ENCODE results near the gene DGKH. TPM values are rescaled to one million over a fixed set of nuclear protein-coding genes. Genes with fewer than 3 reads are reported as not detected.

DGKH gene
- total and polyA plus RNA-seq, 5 donors from 2014 or later, result 1.2 to 22.4 (median 2.5) TPM

GRCh38 chr13:42036711-42037110 is 11.7 kb upstream of the DGKH start:
- Mint-ChIP-seq H3K9me3 (peaks cover 0 to 9% (median 3%) of the 10 kb centered on the region in 7 donors), H3K4me1 (peaks cover 0 to 17% (median 9%) of the 10 kb centered on the region in 4 donors), H3K36me3 (peaks cover 3% of the 10 kb centered on the region), H3K27ac (peak overlapping the region in 1 of 3 donors; percentile 64), H3K27me3 (peaks cover 11% of the 10 kb centered on the region), H3K4me3 (peak overlapping the region in 2 of 4 donors; percentile 43 to 90)
- DNase-seq, result no peak
- no peak for ATAC-seq (ENCODE audit: low read depth in 2 of 2)
- Histone ChIP-seq H3K27ac (ENCODE audit: insufficient read depth, low read length, poor library complexity, severe bottlenecking) (no peak overlapping the region), H3K27me3 (ENCODE audit: control insufficient read depth, insufficient read depth, low read length) (no peaks in the 10 kb centered on the region), H3K36me3 (ENCODE audit: control insufficient read depth, insufficient read depth, low read length) (no peaks in the 10 kb centered on the region), H3K9me3 (ENCODE audit: control insufficient read depth in 2 of 2, low read length in 2 of 2) (peaks cover 0 to 4% of the 10 kb centered on the region in 2 experiments), H3K4me1 (ENCODE audit: control insufficient read depth, insufficient read depth, low read length, poor library complexity, severe bottlenecking) (peaks cover 18% of the 10 kb centered on the region), H3K4me3 (ENCODE audit: low read depth, low read length) (no peak overlapping the region)

- H3K4me3 ChIP-seq (ENCODE audit: low read depth, low read length), result peak overlapping the region; percentile 89
- H3K27ac ChIP-seq (ENCODE audit: insufficient read depth, low read length, poor library complexity, severe bottlenecking), result no peak overlapping the region
- H3K4me1 Mint-ChIP-seq, result peaks cover 2 to 21% (median 16%) of the 10 kb centered on the region in 4 donors
- ATAC-seq (ENCODE audit: low read depth in 2 of 2) (no peak), DNase-seq (no peak)
- H3K4me3 Mint-ChIP-seq, result peak overlapping the region; percentile 90 to 95 (median 92)
- peak overlapping the region; percentile 24 to 93 (median 90) for H3K27ac Mint-ChIP-seq
- H3K36me3 Mint-ChIP-seq, result peaks cover 3% of the 10 kb centered on the region
- peaks cover 14% of the 10 kb centered on the region for H3K27me3 Mint-ChIP-seq
- H3K4me1 ChIP-seq (ENCODE audit: control insufficient read depth, insufficient read depth, low read length, poor library complexity, severe bottlenecking), result peaks cover 20% of the 10 kb centered on the region
- H3K36me3 ChIP-seq (ENCODE audit: control insufficient read depth, insufficient read depth, low read length), result no peaks in the 10 kb centered on the region
- no peaks in the 10 kb centered on the region for H3K27me3 ChIP-seq (ENCODE audit: control insufficient read depth, insufficient read depth, low read length)
- H3K9me3 ChIP-seq (ENCODE audit: control insufficient read depth in 2 of 2, low read length in 2 of 2), result peaks cover 0 to 4% of the 10 kb centered on the region in 2 experiments
- H3K9me3 Mint-ChIP-seq, result peaks cover 0 to 9% (median 3%) of the 10 kb centered on the region in 7 donors
Measured at GRCh38 chr13:42038661-42039456, 9.6 kb upstream of the DGKH start.

GRCh38 chr13:42039457-42039945 is 8.9 kb upstream of the DGKH start:
- peak overlapping the region; percentile 78 for H3K27ac ChIP-seq (ENCODE audit: insufficient read depth, low read length, poor library complexity, severe bottlenecking)
- no peaks in the 10 kb centered on the region for H3K36me3 ChIP-seq (ENCODE audit: control insufficient read depth, insufficient read depth, low read length)
- Mint-ChIP-seq H3K4me1 (peaks cover 2 to 23% (median 16%) of the 10 kb centered on the region in 4 donors), H3K36me3 (peaks cover 3% of the 10 kb centered on the region), H3K27me3 (peaks cover 14% of the 10 kb centered on the region), H3K9me3 (peaks cover 0 to 9% (median 3%) of the 10 kb centered on the region in 7 donors), H3K4me3 (peak overlapping the region; percentile 90 to 95 (median 92)), H3K27ac (peak overlapping the region; percentile 90 to 96 (median 93))
- H3K9me3 ChIP-seq (ENCODE audit: control insufficient read depth in 2 of 2, low read length in 2 of 2), result peaks cover 0 to 4% of the 10 kb centered on the region in 2 experiments
- peak overlapping the region; percentile 89 for H3K4me3 ChIP-seq (ENCODE audit: low read depth, low read length)
- DNase-seq (peak in 1 of 3 donors; percentile 8), ATAC-seq (ENCODE audit: low read depth in 2 of 2) (no peak)
- H3K27me3 ChIP-seq (ENCODE audit: control insufficient read depth, insufficient read depth, low read length), result no peaks in the 10 kb centered on the region
- H3K4me1 ChIP-seq (ENCODE audit: control insufficient read depth, insufficient read depth, low read length, poor library complexity, severe bottlenecking), result peaks cover 20% of the 10 kb centered on the region

GRCh38 chr13:42039946-42040729 is 8.3 kb upstream of the DGKH start:
- Mint-ChIP-seq H3K4me1 (peaks cover 2 to 29% (median 16%) of the 10 kb centered on the region in 4 donors), H3K27me3 (peaks cover 14% of the 10 kb centered on the region), H3K36me3 (peaks cover 3% of the 10 kb centered on the region), H3K27ac (peak overlapping the region; percentile 90 to 96 (median 93)), H3K4me3 (peak overlapping the region; percentile 90 to 95 (median 92)), H3K9me3 (peaks cover 0 to 6% (median under 1%) of the 10 kb centered on the region in 7 donors)
- H3K9me3 ChIP-seq (ENCODE audit: control insufficient read depth in 2 of 2, low read length in 2 of 2), result peaks cover 0 to 4% of the 10 kb centered on the region in 2 experiments
- H3K36me3 ChIP-seq (ENCODE audit: control insufficient read depth, insufficient read depth, low read length), result no peaks in the 10 kb centered on the region
- peaks cover 20% of the 10 kb centered on the region for H3K4me1 ChIP-seq (ENCODE audit: control insufficient read depth, insufficient read depth, low read length, poor library complexity, severe bottlenecking)
- ATAC-seq (ENCODE audit: low read depth in 2 of 2) (peak; percentile 85), DNase-seq (peak; percentile 85 to 89 (median 85))
- peak overlapping the region; percentile 78 for H3K27ac ChIP-seq (ENCODE audit: insufficient read depth, low read length, poor library complexity, severe bottlenecking)
- no peaks in the 10 kb centered on the region for H3K27me3 ChIP-seq (ENCODE audit: control insufficient read depth, insufficient read depth, low read length)
- peak overlapping the region; percentile 89 for H3K4me3 ChIP-seq (ENCODE audit: low read depth, low read length)

- Histone ChIP-seq H3K9me3 (ENCODE audit: control insufficient read depth in 2 of 2, low read length in 2 of 2) (peaks cover 0 to 3% of the 10 kb centered on the region in 2 experiments), H3K27ac (ENCODE audit: insufficient read depth, low read length, poor library complexity, severe bottlenecking) (no peak overlapping the region), H3K4me3 (ENCODE audit: low read depth, low read length) (no peak overlapping the region), H3K4me1 (ENCODE audit: control insufficient read depth, insufficient read depth, low read length, poor library complexity, severe bottlenecking) (peaks cover 20% of the 10 kb centered on the region), H3K36me3 (ENCODE audit: control insufficient read depth, insufficient read depth, low read length) (no peaks in the 10 kb centered on the region), H3K27me3 (ENCODE audit: control insufficient read depth, insufficient read depth, low read length) (no peaks in the 10 kb centered on the region)
- H3K4me3 Mint-ChIP-seq, result peak overlapping the region in 2 of 4 donors; percentile 90 to 91
- H3K9me3 Mint-ChIP-seq, result peaks cover 0 to 6% (median 0%) of the 10 kb centered on the region in 7 donors
- no peak overlapping the region for H3K27ac Mint-ChIP-seq
- peak; percentile 6 to 7 for ATAC-seq (ENCODE audit: low read depth in 2 of 2)
- peak in 1 of 3 donors; percentile 21 for DNase-seq
- peaks cover under 1% of the 10 kb centered on the region for H3K36me3 Mint-ChIP-seq
- H3K4me1 Mint-ChIP-seq, result peaks cover 2 to 31% (median 16%) of the 10 kb centered on the region in 4 donors
- peaks cover 14% of the 10 kb centered on the region for H3K27me3 Mint-ChIP-seq
Measured at GRCh38 chr13:42040730-42041010, 7.8 kb upstream of the DGKH start.

GRCh38 chr13:42041011-42041683 is 7.3 kb upstream of the DGKH start:
- H3K36me3 Mint-ChIP-seq, result no peaks in the 10 kb centered on the region
- H3K4me1 Mint-ChIP-seq, result peaks cover 2 to 36% (median 16%) of the 10 kb centered on the region in 4 donors
- H3K27me3 Mint-ChIP-seq, result peaks cover 14% of the 10 kb centered on the region
- H3K9me3 ChIP-seq (ENCODE audit: control insufficient read depth in 2 of 2, low read length in 2 of 2), result no peaks in the 10 kb centered on the region
- H3K27me3 ChIP-seq (ENCODE audit: control insufficient read depth, insufficient read depth, low read length), result no peaks in the 10 kb centered on the region
- peak overlapping the region in 2 of 3 donors; percentile 89 to 90 for H3K27ac Mint-ChIP-seq
- no peak overlapping the region for H3K27ac ChIP-seq (ENCODE audit: insufficient read depth, low read length, poor library complexity, severe bottlenecking)
- H3K36me3 ChIP-seq (ENCODE audit: control insufficient read depth, insufficient read depth, low read length), result no peaks in the 10 kb centered on the region
- peak overlapping the region; percentile 91 to 98 (median 94) for H3K4me3 Mint-ChIP-seq
- peak; percentile 27 to 55 (median 32) for DNase-seq
- H3K4me3 ChIP-seq (ENCODE audit: low read depth, low read length), result peak overlapping the region; percentile 76
- peaks cover 20% of the 10 kb centered on the region for H3K4me1 ChIP-seq (ENCODE audit: control insufficient read depth, insufficient read depth, low read length, poor library complexity, severe bottlenecking)
- peaks cover 0 to 2% (median 0%) of the 10 kb centered on the region in 7 donors for H3K9me3 Mint-ChIP-seq
- ATAC-seq (ENCODE audit: low read depth in 2 of 2), result no peak

GRCh38 chr13:42041684-42042035 is 6.8 kb upstream of the DGKH start:
- H3K36me3 Mint-ChIP-seq, result no peaks in the 10 kb centered on the region
- peaks cover 4 to 41% (median 19%) of the 10 kb centered on the region in 4 donors for H3K4me1 Mint-ChIP-seq
- ATAC-seq (ENCODE audit: low read depth in 2 of 2) (no peak), DNase-seq (no peak)
- Histone ChIP-seq H3K4me1 (ENCODE audit: control insufficient read depth, insufficient read depth, low read length, poor library complexity, severe bottlenecking) (peaks cover 20% of the 10 kb centered on the region), H3K27me3 (ENCODE audit: control insufficient read depth, insufficient read depth, low read length) (no peaks in the 10 kb centered on the region), H3K9me3 (ENCODE audit: control insufficient read depth in 2 of 2, low read length in 2 of 2) (no peaks in the 10 kb centered on the region), H3K27ac (ENCODE audit: insufficient read depth, low read length, poor library complexity, severe bottlenecking) (no peak overlapping the region), H3K36me3 (ENCODE audit: control insufficient read depth, insufficient read depth, low read length) (no peaks in the 10 kb centered on the region), H3K4me3 (ENCODE audit: low read depth, low read length) (peak overlapping the region; percentile 76)
- H3K4me3 Mint-ChIP-seq, result peak overlapping the region; percentile 91 to 98 (median 94)
- H3K27ac Mint-ChIP-seq, result peak overlapping the region in 2 of 3 donors; percentile 89 to 90
- peaks cover 0 to 2% (median 0%) of the 10 kb centered on the region in 7 donors for H3K9me3 Mint-ChIP-seq
- H3K27me3 Mint-ChIP-seq, result peaks cover 14% of the 10 kb centered on the region

Measured in CD4-positive, CD25-positive, alpha-beta regulatory T cell (primary cell).